Measurements from ENCODE around the gene DUXB. TPM values are rescaled to one million over a fixed set of nuclear protein-coding genes. Genes with fewer than 3 reads are reported as not detected.

The DUXB gene
- total and polyA plus RNA-seq, 2 of the 13 experiments (the other 11 are each of a cell fraction or from before 2014, with no cell fraction given): not detected

- TF ChIP-seq TERF1 (CRISPR knock-in tag; IDR thresholded peaks at IDR 0.05): no peak
- TF ChIP-seq ZNF547 (CRISPR knock-in tag; IDR thresholded peaks at IDR 0.05): no peak
- TF ChIP-seq ZNF678 (CRISPR knock-in tag; IDR thresholded peaks at IDR 0.05): no peak
- no peak for TF ChIP-seq ZFAT (CRISPR knock-in tag; conservative IDR thresholded peaks at IDR 0.05)
- TF ChIP-seq ZBTB2 (CRISPR knock-in tag; IDR thresholded peaks at IDR 0.05; ENCODE audit: low read depth): no peak
- no peak for TF ChIP-seq BRF2 (CRISPR knock-in tag; IDR thresholded peaks at IDR 0.05)
- no peak for TF ChIP-seq ZNF883 (CRISPR knock-in tag; IDR thresholded peaks at IDR 0.05; ENCODE audit: not compliant biosample characterization)
- no peak for TF ChIP-seq NFRKB (IDR thresholded peaks at IDR 0.05)
- TF ChIP-seq ZBED4 (CRISPR knock-in tag; IDR thresholded peaks at IDR 0.05; ENCODE audit: borderline replicate concordance): no peak
- no peak for TF ChIP-seq SRF (IDR thresholded peaks at IDR 0.05; ENCODE audit: low read depth, low read length)
- TF ChIP-seq BATF2 (CRISPR knock-in tag; IDR thresholded peaks at IDR 0.05): no peak
- no peak for TF ChIP-seq ZNF496 (CRISPR knock-in tag; IDR thresholded peaks at IDR 0.05; ENCODE audit: insufficient replicate concordance)
- no peak for TF ChIP-seq DR1 (CRISPR knock-in tag; IDR thresholded peaks at IDR 0.05)
- TF ChIP-seq ELF4 (CRISPR knock-in tag; IDR thresholded peaks at IDR 0.05; ENCODE audit: borderline replicate concordance): no peak
- TF ChIP-seq RNF219 (CRISPR knock-in tag; IDR thresholded peaks at IDR 0.05): no peak
- TF ChIP-seq RXRA (CRISPR knock-in tag; IDR thresholded peaks at IDR 0.05): no peak
- TF ChIP-seq MEF2D (CRISPR knock-in tag; IDR thresholded peaks at IDR 0.05): no peak
- no peak for TF ChIP-seq THAP8 (CRISPR knock-in tag; IDR thresholded peaks at IDR 0.05; ENCODE audit: borderline replicate concordance)
- TF ChIP-seq SNAPC5 (CRISPR knock-in tag; IDR thresholded peaks at IDR 0.05; ENCODE audit: borderline replicate concordance): no peak
These were observed 26.0 kb upstream of the DUXB start (continued) for GRCh38 chr16:75727221-75727620.
